ENCODE results near the gene DIP2C.

- TF ChIP-seq CTCF (IDR thresholded peaks at IDR 0.05) (no peak), EZH2phosphoT487 (IDR thresholded peaks at IDR 0.05) (no peak)
Measured at GRCh38 chr10:308572-309085, 380.8 kb downstream of the DIP2C start.

Data from neural progenitor cell (in vitro differentiated cells).